Heart left ventricle (tissue), 13 donors: Measurements from ENCODE around the gene ZMYM2.

Experiments
- POLR2A ChIP-seq, 2 donors: fragments of 450-650 bp; IDR thresholded peaks; one replicate each; pipeline ENCODE4 v1.6.1; 2017; ENCODE audit warnings: antibody characterized with exemption in 2 of 2, mild to moderate bottlenecking in 2 of 2, moderate library complexity in 2 of 2
- TF ChIP-seq, protein P1 (sequence below), 12 donors: fragments of 200-600 bp; sonication (generic) in 4 of 12; IDR thresholded peaks; one replicate each; pipeline versions ENCODE4 v1.5.0 to v1.8.0; 2018 to 2022; ENCODE audit warnings: antibody characterized with exemption in 12 of 12, mild to moderate bottlenecking in 5 of 12
- donor health status: ischemic (EF 13 %, LVEDD 7.1; RV severe dilation, severe dysfunction).
- donor health status: DM: no; HTN: yes; CAD: no.
- donor health status: DM: no; HTN: no; CAD: no.
- donor health status: ischemic (EF 25% LVEDD 6.9; RV normal size, moderate dysfunction).
- donor health status: ischemic (EF 25% LVEDD 5.7; RV mildly dilated, moderate dysfunction).
- donor health status: ischemic (EF 35%, LVEDD 5.7; RV mildly dilated, moderate dysfunction).
- donor health status: nonischemic (EF 11% LVEDD 7.7; RV severe dilation, severe dysfunction).
- donor health status: DM: yes; HTN: yes; CAD: no.
- donor health status: PGD.
- donor health status: ischemic (EF 29% LVEDD 5.4; RV normal size, mild dysfunction).
- donor health status: nonischemic (EF 23%, LVEDD 6.1; RV moderate dilation, normal function).

- TF ChIP-seq POLR2A (IDR thresholded peaks at IDR 0.05) = no peak
- TF ChIP-seq, protein P1, sequence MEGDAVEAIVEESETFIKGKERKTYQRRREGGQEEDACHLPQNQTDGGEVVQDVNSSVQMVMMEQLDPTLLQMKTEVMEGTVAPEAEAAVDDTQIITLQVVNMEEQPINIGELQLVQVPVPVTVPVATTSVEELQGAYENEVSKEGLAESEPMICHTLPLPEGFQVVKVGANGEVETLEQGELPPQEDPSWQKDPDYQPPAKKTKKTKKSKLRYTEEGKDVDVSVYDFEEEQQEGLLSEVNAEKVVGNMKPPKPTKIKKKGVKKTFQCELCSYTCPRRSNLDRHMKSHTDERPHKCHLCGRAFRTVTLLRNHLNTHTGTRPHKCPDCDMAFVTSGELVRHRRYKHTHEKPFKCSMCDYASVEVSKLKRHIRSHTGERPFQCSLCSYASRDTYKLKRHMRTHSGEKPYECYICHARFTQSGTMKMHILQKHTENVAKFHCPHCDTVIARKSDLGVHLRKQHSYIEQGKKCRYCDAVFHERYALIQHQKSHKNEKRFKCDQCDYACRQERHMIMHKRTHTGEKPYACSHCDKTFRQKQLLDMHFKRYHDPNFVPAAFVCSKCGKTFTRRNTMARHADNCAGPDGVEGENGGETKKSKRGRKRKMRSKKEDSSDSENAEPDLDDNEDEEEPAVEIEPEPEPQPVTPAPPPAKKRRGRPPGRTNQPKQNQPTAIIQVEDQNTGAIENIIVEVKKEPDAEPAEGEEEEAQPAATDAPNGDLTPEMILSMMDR (IDR thresholded peaks at IDR 0.05) = no peak
These were observed 48.0 kb upstream of the ZMYM2 start for GRCh38 chr13:19910336-19911072.
